H1 (cell line): Measurements from ENCODE around the gene RBM15B. TPM values are rescaled to one million over a fixed set of nuclear protein-coding genes. Genes with fewer than 3 reads are reported as not detected.

ENCODE experiments used
- CTCF ChIA-PET: fragments of 300-600 bp; sonication (Branson Sonifier 250); formaldehyde crosslinking; loops from one replicate; lab custom pipeline; 2021; ENCODE audit not compliant: partially characterized antibody; lab: Charles Lee
- POLR2A ChIA-PET: fragments of 300-600 bp; sonication (Branson Sonifier 250); formaldehyde crosslinking; loops from one replicate; lab custom pipeline; 2021; ENCODE audit warnings: inconsistent platforms; ENCODE audit not compliant: partially characterized antibody; lab: Charles Lee
- DNase-seq, 2 experiments: peaks; one replicate each; pipeline versions ENCODE4 v3.0.0 to v3.0.0-alpha.2; 2010 to 2022; ENCODE audit warnings: low spot score in 2 of 2, low read depth in 1 of 2, mixed read lengths in 1 of 2
- FAIRE-seq: peaks from 2 replicates; lab custom pipeline; 2011; peaks lifted over from hg19 to GRCh38; lab: Jason Lieb, UNC
- H2AFZ ChIP-seq: 2 replicates; pipeline ENCODE4 v1.8.1; 2012; ENCODE audit warnings: low read length, inconsistent platforms
- H2AK5ac ChIP-seq: 2 replicates; pipeline ENCODE4 v1.6.1; 2013; ENCODE audit warnings: low read depth, low read length
- H2BK120ac ChIP-seq: replicated peaks from 2 replicates; pipeline ENCODE3; 2013; ENCODE audit warnings: low read depth, low read length, inconsistent platforms
- H2BK12ac ChIP-seq: 2 replicates; pipeline ENCODE4 v1.6.1; 2013; ENCODE audit warnings: low read depth, low read length
- H2BK15ac ChIP-seq: 2 replicates; pipeline ENCODE4 v1.6.1; 2013; ENCODE audit warnings: low read length
- H2BK20ac ChIP-seq: 2 replicates; pipeline ENCODE4 v1.6.1; 2013; ENCODE audit warnings: low read length
- H2BK5ac ChIP-seq: 2 replicates; pipeline ENCODE4 v1.6.1; 2013; ENCODE audit warnings: low read depth, low read length
- H3K14ac ChIP-seq: 2 replicates; pipeline ENCODE4 v1.6.1; 2013; ENCODE audit warnings: inconsistent platforms; ENCODE audit not compliant: insufficient read length
- H3K18ac ChIP-seq: 2 replicates; pipeline ENCODE4 v1.6.1; 2013; ENCODE audit warnings: low read length; ENCODE audit errors: extremely low read depth
- H3K23ac ChIP-seq: 2 replicates; pipeline ENCODE4 v1.6.1; 2013; ENCODE audit warnings: inconsistent platforms; ENCODE audit not compliant: insufficient read length
- H3K23me2 ChIP-seq: 2 replicates; pipeline ENCODE4 v1.6.1; 2013; ENCODE audit warnings: low read depth, low read length
- H3K27ac ChIP-seq: 2 replicates; pipeline ENCODE4 v1.6.1; 2011; ENCODE audit warnings: low read depth, low read length, inconsistent platforms
- H3K27me3 ChIP-seq, 4 experiments: replicated peaks in 1 of 4; 1 replicate in 1 of 4; 2 replicates in 3 of 4; pipeline versions ENCODE4 v1.6.1 to v1.8.1; 2011 to 2013; ENCODE audit warnings: low read length in 3 of 4, mild to moderate bottlenecking in 3 of 4, inconsistent platforms in 2 of 4, mixed read lengths in 2 of 4, moderate library complexity in 1 of 4; ENCODE audit not compliant: control insufficient read depth in 3 of 4, insufficient read depth in 3 of 4; ENCODE audit errors: extremely low read depth in 1 of 4
- H3K36me3 ChIP-seq, 4 experiments: 2 replicates each; pipeline versions ENCODE4 v1.6.1 to v1.8.1; 2011 to 2013; ENCODE audit warnings: mild to moderate bottlenecking in 4 of 4, low read length in 3 of 4, moderate library complexity in 2 of 4, control low read depth in 1 of 4, inconsistent platforms in 1 of 4; ENCODE audit not compliant: insufficient read depth in 4 of 4, control insufficient read depth in 2 of 4
- H3K4ac ChIP-seq: replicated peaks from 2 replicates; pipeline ENCODE3; 2013; ENCODE audit warnings: low read length, low read depth, mixed read lengths, inconsistent platforms; ENCODE audit not compliant: insufficient read length
- H3K4me1 ChIP-seq, 4 experiments: replicated peaks in 1 of 4; 1 replicate in 1 of 4; 2 replicates in 3 of 4; pipeline versions ENCODE4 v1.6.1 to v1.8.1; 2011 to 2013; ENCODE audit warnings: low read length in 3 of 4, inconsistent platforms in 2 of 4, mixed read lengths in 1 of 4; ENCODE audit not compliant: insufficient read depth in 4 of 4, control insufficient read depth in 3 of 4
- H3K4me2 ChIP-seq, 2 experiments: 2 replicates each; pipeline versions ENCODE4 v1.6.1 to v1.8.1; 2011 to 2013; ENCODE audit warnings: low read depth in 2 of 2, low read length in 2 of 2, control low read depth in 1 of 2, inconsistent platforms in 1 of 2, mild to moderate bottlenecking in 1 of 2; ENCODE audit not compliant: insufficient read depth in 1 of 2
- H3K4me3 ChIP-seq, 4 experiments: fragments of 200-600, 300-600 bp in 1 of 4; sonication (generic), shearing (Covaris generic), sonication (Bioruptor Twin) in 1 of 4; 2 replicates each; pipeline versions ENCODE4 v1.5.1 to v1.8.1; 2011 to 2016; ENCODE audit warnings: low read length in 4 of 4, low read depth in 3 of 4, control low read depth in 2 of 4, inconsistent platforms in 2 of 4, mild to moderate bottlenecking in 2 of 4, mixed read lengths in 1 of 4, moderate library complexity in 1 of 4; ENCODE audit not compliant: insufficient read depth in 2 of 4; ENCODE audit errors: extremely low read depth in 1 of 4
- H3K56ac ChIP-seq: replicated peaks from 2 replicates; pipeline ENCODE3; 2013; ENCODE audit warnings: low read depth, mild to moderate bottlenecking, mixed read lengths, low read length, inconsistent platforms; ENCODE audit not compliant: insufficient read length
- H3K79me1 ChIP-seq: 2 replicates; pipeline ENCODE4 v1.6.1; 2013; ENCODE audit warnings: low read depth, low read length, control low read depth
- H3K79me2 ChIP-seq, 2 experiments: 2 replicates each; pipeline versions ENCODE4 v1.6.1 to v1.8.1; 2012 to 2013; ENCODE audit warnings: low read length in 2 of 2, mild to moderate bottlenecking in 2 of 2, inconsistent platforms in 1 of 2; ENCODE audit not compliant: insufficient read depth in 2 of 2, control insufficient read depth in 1 of 2
- H3K9ac ChIP-seq, 4 experiments: replicated peaks in 1 of 4; 1 replicate in 1 of 4; 2 replicates in 3 of 4; pipeline versions ENCODE4 v1.6.1 to v1.8.1; 2011 to 2013; ENCODE audit warnings: low read depth in 3 of 4, low read length in 3 of 4, control low read depth in 2 of 4, mild to moderate bottlenecking in 2 of 4, moderate library complexity in 2 of 4, inconsistent platforms in 1 of 4; ENCODE audit errors: extremely low read depth in 1 of 4
- H3K9me3 ChIP-seq, 2 experiments: 2 replicates each; pipeline versions ENCODE4 v1.6.1 to v1.8.1; 2012 to 2013; ENCODE audit warnings: mild to moderate bottlenecking in 2 of 2, moderate library complexity in 2 of 2, control low read depth in 1 of 2, inconsistent platforms in 1 of 2, low read depth in 1 of 2, low read length in 1 of 2, mixed read lengths in 1 of 2; ENCODE audit not compliant: insufficient read depth in 2 of 2
- H4K20me1 ChIP-seq, 2 experiments: replicated peaks in 1 of 2; 2 replicates each; pipeline versions ENCODE3 to v1.8.1; 2011 to 2013; ENCODE audit warnings: inconsistent platforms in 2 of 2, low read length in 2 of 2, mild to moderate bottlenecking in 1 of 2; ENCODE audit not compliant: insufficient read depth in 2 of 2, control insufficient read depth in 1 of 2
- H4K5ac ChIP-seq: 2 replicates; pipeline ENCODE4 v1.6.1; 2013; ENCODE audit warnings: low read length, low read depth, mixed read lengths, inconsistent platforms; ENCODE audit not compliant: insufficient read length
- H4K8ac ChIP-seq: 2 replicates; pipeline ENCODE4 v1.8.0; 2013; ENCODE audit warnings: mild to moderate bottlenecking, moderate library complexity, low read length, inconsistent platforms; ENCODE audit not compliant: insufficient read depth; ENCODE audit errors: extremely low read depth
- H4K91ac ChIP-seq: replicated peaks from 2 replicates; pipeline ENCODE3; 2013; ENCODE audit warnings: low read length, mixed read lengths, inconsistent platforms; ENCODE audit not compliant: insufficient read length
- CTBP2 ChIP-seq: IDR thresholded peaks from 2 replicates; pipeline ENCODE4 v1.7.0; 2011; ENCODE audit warnings: borderline replicate concordance, mild to moderate bottlenecking, moderate library complexity, mixed read lengths, low read length; ENCODE audit not compliant: insufficient read depth, insufficient read length
- JUN ChIP-seq: IDR thresholded peaks from 2 replicates; pipeline ENCODE4 v1.6.1; 2011; ENCODE audit warnings: low read depth, mild to moderate bottlenecking, improper control_type of control experiment, low read length
- KDM1A ChIP-seq: fragments of 200-600, 300-600 bp; sonication (generic); IDR thresholded peaks from 2 replicates; pipeline ENCODE4 v1.7.1; 2016; ENCODE audit warnings: mild to moderate bottlenecking, low read length, borderline replicate concordance
- KDM5A ChIP-seq: fragments of 200-600 bp; IDR thresholded peaks from 2 replicates; pipeline ENCODE4 v1.7.1; 2012; ENCODE audit warnings: mild to moderate bottlenecking, low read length, inconsistent platforms, mixed read lengths
- MAFK ChIP-seq: IDR thresholded peaks from 2 replicates; pipeline ENCODE4 v1.6.1; 2012; ENCODE audit warnings: low read depth, mild to moderate bottlenecking, improper control_type of control experiment, low read length
- RBBP5 ChIP-seq: IDR thresholded peaks from 2 replicates; pipeline ENCODE4 v1.7.1; 2012; ENCODE audit warnings: low read depth, mild to moderate bottlenecking, inconsistent platforms, low read length, moderate library complexity, borderline replicate concordance
- RNF2 ChIP-seq: fragments of 200-900, 300-1000 bp; sonication (generic); IDR thresholded peaks from 2 replicates; pipeline ENCODE4 v1.7.1; 2016; ENCODE audit warnings: borderline replicate concordance, low read depth, mild to moderate bottlenecking, antibody characterized with exemption, low read length; ENCODE audit not compliant: poor library complexity, severe bottlenecking; ENCODE audit errors: missing control alignments
- SAP30 ChIP-seq: fragments of 300-600 bp; sonication (generic); IDR thresholded peaks from 2 replicates; pipeline ENCODE4 v1.7.1; 2012; ENCODE audit warnings: low read length, moderate library complexity, mild to moderate bottlenecking, inconsistent platforms; ENCODE audit not compliant: insufficient read depth, insufficient replicate concordance
- SIRT6 ChIP-seq: IDR thresholded peaks from one replicate; pipeline ENCODE4 v1.7.1; 2012; ENCODE audit warnings: low read length, inconsistent platforms
- SP1 ChIP-seq: IDR thresholded peaks from 2 replicates; pipeline ENCODE4 v1.6.1; 2011; ENCODE audit warnings: low read depth, low read length
- TAF1 ChIP-seq: IDR thresholded peaks from 2 replicates; pipeline ENCODE4 v1.6.1; 2011; ENCODE audit warnings: mild to moderate bottlenecking, low read depth, low read length
- TBP ChIP-seq: IDR thresholded peaks from 2 replicates; pipeline ENCODE4 v1.6.1; 2011; ENCODE audit warnings: low read depth, low read length, improper control_type of control experiment
- WGBS, 2 experiments: shearing (Covaris generic) in 1 of 2; methylation state at CpG; one replicate each; pipeline versions ENCODE4 v1.1.6 to v1.1.7; 2013 to 2015; ENCODE audit warnings: low lambda C conversion rate in 2 of 2, mixed read lengths in 2 of 2, inconsistent platforms in 1 of 2, low coverage in 1 of 2, missing lambda C conversion rate in 1 of 2; ENCODE audit not compliant: insufficient replicate concordance in 2 of 2, insufficient coverage in 1 of 2, insufficient read length in 1 of 2; ENCODE audit errors: extremely low coverage in 1 of 2, missing lambda C conversion rate in 1 of 2; 5-methylcytosine and 5-hydroxymethylcytosine counted together
- polyA plus RNA-seq, 7 experiments: library from polyadenylated mRNA; depleted of rRNA in 3 of 7; stranded (reverse) in 5 of 7; unstranded in 2 of 7; fragments of >200 nt in 5 of 7; fragments of 200-250 nt in 2 of 7; gene quantifications; 1 replicate in 5 of 7; 2 replicates in 1 of 7; 4 replicates in 1 of 7; pipeline versions ENCODE4 v1.2.1 to v1.2.3, GENCODE V29; 2011 to 2013; ENCODE audit warnings: missing spikeins in 2 of 7, mixed read lengths in 2 of 7
- total RNA-seq: library from RNA; stranded (reverse); fragmentation: NEBNext Ultra II Directional; extraction: Animal tissue kit (Norgen Biotek cat#: 25700); gene quantifications from 2 replicates; pipeline ENCODE4 v1.2.1, GENCODE V29; 2021

RBM15B gene
- total and polyA plus RNA-seq, 2 of the 8 experiments (the other 6 are each of a cell fraction or from before 2014, with no cell fraction given), result 22.2 to 59.1 TPM

GRCh38 chr3:51441282-51442030 is 50.4 kb downstream of the RBM15B start:
- Histone ChIP-seq H3K4ac (no peak overlapping the region), H4K5ac (no peak overlapping the region), H3K4me2 (no peak overlapping the region), H2AFZ (no peak overlapping the region), H2AK5ac (no peak overlapping the region), H3K4me1 (no peaks in the 10 kb centered on the region), H3K4me3 (no peak overlapping the region), H3K18ac (no peak overlapping the region), H3K36me3 (peaks cover 0 to 17% (median 10%) of the 10 kb centered on the region in 4 experiments; a peak in 4 of 8 replicates), H2BK20ac (no peak overlapping the region), H2BK12ac (no peak overlapping the region), H3K79me2 (peaks cover 0 to 5% of the 10 kb centered on the region in 2 experiments; a peak in 1 of 4 replicates), H3K23ac (no peak overlapping the region), H2BK5ac (no peak overlapping the region), H2BK15ac (no peak overlapping the region), H3K9me3 (no peaks in the 10 kb centered on the region), H3K27ac (no peak overlapping the region), H3K14ac (no peak overlapping the region), H3K9ac (no peak overlapping the region), H3K23me2 (no peaks in the 10 kb centered on the region), H4K8ac (no peak overlapping the region; the same call in 1 of the 2 replicates), H3K79me1 (no peaks in the 10 kb centered on the region), H2BK120ac (no peak overlapping the region), H4K20me1 (no peaks in the 10 kb centered on the region), H4K91ac (no peak overlapping the region), H3K56ac (no peak overlapping the region), H3K27me3 (no peaks in the 10 kb centered on the region)
- POLR2A ChIA-PET, result interaction anchor here (0.6 to 0.7 kb wide), 2 partner anchors 19 to 50 kb away, joined by 3 to 4 read pairs; no protein-coding TSS in a partner anchor
- CTCF ChIA-PET, result interaction anchor here (0.7 to 1.9 kb wide), 4 partner anchors 52 to 467 kb away, joined by 3 to 6 read pairs (median 5); no protein-coding TSS in a partner anchor
- FAIRE-seq, result no peak
- DNase-seq, result no peak
- WGBS, 2 experiments, result 92% methylated on average over 8 of the region's 8 CpGs; no CpG with 5 or more reads in 1 of the 2 experiments
- TF ChIP-seq KDM1A (no peak), TBP (no peak), SP1 (no peak), SIRT6 (no peak), JUN (no peak), SAP30 (no peak), TAF1 (no peak), MAFK (no peak), RNF2 (no peak), RBBP5 (no peak), KDM5A (no peak), CTBP2 (no peak)
